Mesodermal cell (in vitro differentiated cells): ENCODE measurements around the gene COQ9.

Experiments used
- H3K27ac ChIP-seq: 2 replicates; pipeline ENCODE4 v1.7.0; 2013; ENCODE audit warnings: mild to moderate bottlenecking, low read depth, low read length, moderate library complexity; ENCODE audit not compliant: severe bottlenecking
- H3K36me3 ChIP-seq: 2 replicates; pipeline ENCODE4 v1.7.1; 2013; ENCODE audit warnings: mild to moderate bottlenecking, low read length, moderate library complexity; ENCODE audit not compliant: control insufficient read depth, insufficient read depth
- H3K4me1 ChIP-seq: one replicate; pipeline ENCODE4 v1.7.1; 2013; ENCODE audit warnings: mild to moderate bottlenecking, low read length; ENCODE audit not compliant: insufficient read depth, control insufficient read depth, poor library complexity, severe bottlenecking
- H3K4me3 ChIP-seq: 2 replicates; pipeline ENCODE4 v1.7.0; 2013; ENCODE audit warnings: low read length, control low read depth, mild to moderate bottlenecking; ENCODE audit not compliant: insufficient read depth, poor library complexity, severe bottlenecking; ENCODE audit errors: extremely low read depth
- H3K9me3 ChIP-seq: 2 replicates; pipeline ENCODE4 v1.7.1; 2013; ENCODE audit warnings: mild to moderate bottlenecking, low read length, moderate library complexity; ENCODE audit not compliant: control insufficient read depth
- WGBS, 2 experiments: methylation state at CpG; one replicate each; pipeline ENCODE4 v1.1.5; 2013; ENCODE audit warnings: missing lambda C conversion rate in 2 of 2; ENCODE audit not compliant: insufficient coverage in 2 of 2; 5-methylcytosine and 5-hydroxymethylcytosine counted together

COQ9 gene

GRCh38 chr16:57472665-57473060 lies 25.4 kb downstream of the COQ9 start:
- peak overlapping the region; percentile 46 for H3K27ac ChIP-seq

GRCh38 chr16:57473176-57473840 lies 26.0 kb downstream of the COQ9 start:
- Histone ChIP-seq H3K9me3 (no peaks in the 10 kb centered on the region), H3K36me3 (peaks cover 98% of the 10 kb centered on the region), H3K4me1 (peaks cover 21% of the 10 kb centered on the region), H3K27ac (peak overlapping the region; percentile 46), H3K4me3 (no peak overlapping the region)
- 94 to 95% methylated on average over 13 of the region's 14 CpGs for WGBS, 2 experiments

More at GRCh38 chr16:57472665-57473060, 25.4 kb downstream of the COQ9 start:
- WGBS, 2 experiments: 86 to 89% methylated on average over 2 of the region's 4 CpGs
- Histone ChIP-seq H3K36me3 (peaks cover 98% of the 10 kb centered on the region), H3K4me1 (peaks cover 15% of the 10 kb centered on the region), H3K9me3 (no peaks in the 10 kb centered on the region), H3K4me3 (no peak overlapping the region)

- Histone ChIP-seq H3K27ac (peak overlapping the region; percentile 46), H3K36me3 (peaks cover 98% of the 10 kb centered on the region), H3K4me1 (peaks cover 23% of the 10 kb centered on the region), H3K4me3 (no peak overlapping the region), H3K9me3 (no peaks in the 10 kb centered on the region)
- 94 to 97% methylated on average over 6 of the region's 8 CpGs for WGBS, 2 experiments
Measured at GRCh38 chr16:57473906-57474305, 26.6 kb downstream of the COQ9 start.

GRCh38 chr16:57474671-57475661 lies 27.7 kb downstream of the COQ9 start:
- Histone ChIP-seq H3K36me3 (peaks cover 98% of the 10 kb centered on the region), H3K4me1 (peaks cover 23% of the 10 kb centered on the region), H3K27ac (peak overlapping the region; percentile 60), H3K9me3 (no peaks in the 10 kb centered on the region), H3K4me3 (no peak overlapping the region)
- WGBS, 2 experiments: 94 to 96% methylated on average over 17 to 26 of the region's 30 CpGs

GRCh38 chr16:57475711-57476339 lies 28.5 kb downstream of the COQ9 start:
- peak overlapping the region; percentile 60 for H3K27ac ChIP-seq
- H3K4me3 ChIP-seq: peak overlapping the region; percentile 53
- 15 to 16% methylated on average over 8 to 12 of the region's 12 CpGs for WGBS, 2 experiments
- H3K9me3 ChIP-seq: no peaks in the 10 kb centered on the region
- H3K36me3 ChIP-seq: peaks cover 96% of the 10 kb centered on the region
- peaks cover 28% of the 10 kb centered on the region for H3K4me1 ChIP-seq

- Histone ChIP-seq H3K9me3 (no peaks in the 10 kb centered on the region), H3K4me1 (peaks cover 30% of the 10 kb centered on the region), H3K27ac (peak overlapping the region; percentile 60), H3K36me3 (peaks cover 98% of the 10 kb centered on the region), H3K4me3 (peak overlapping the region; percentile 53)
- 81 to 97% methylated on average over 3 to 4 of the region's 6 CpGs for WGBS, 2 experiments
Measured at GRCh38 chr16:57476546-57477410, 29.5 kb downstream of the COQ9 start.

- H3K4me3 ChIP-seq: peak overlapping the region; percentile 53
- no peaks in the 10 kb centered on the region for H3K9me3 ChIP-seq
- peak overlapping the region; percentile 60 for H3K27ac ChIP-seq
- peaks cover 33% of the 10 kb centered on the region for H3K4me1 ChIP-seq
- 27 to 50% methylated on average over 4 to 6 of the region's 9 CpGs for WGBS, 2 experiments
- peaks cover 97% of the 10 kb centered on the region for H3K36me3 ChIP-seq
Measured at GRCh38 chr16:57477531-57478202, 30.4 kb downstream of the COQ9 start.

- Histone ChIP-seq H3K36me3 (peaks cover 97% of the 10 kb centered on the region), H3K27ac (peak overlapping the region; percentile 60), H3K4me3 (peak overlapping the region; percentile 53), H3K9me3 (no peaks in the 10 kb centered on the region), H3K4me1 (peaks cover 39% of the 10 kb centered on the region)
- WGBS, 2 experiments: 35 to 68% methylated on average over 8 to 9 of the region's 15 CpGs
Measured at GRCh38 chr16:57478396-57479204, 31.3 kb downstream of the COQ9 start.
